Measurements from ENCODE around the gene TLCD2. TPM values are rescaled to one million over a fixed set of nuclear protein-coding genes. Genes with fewer than 3 reads are reported as not detected.
A peak's percentile ranks its signal among the peaks of the same experiment; 100 is the strongest.
"Not testable (repeated sequence)": the region's sequence is repeated elsewhere in the genome, so short reads cannot be mapped to it uniquely, and the experiment has no call there.

The TLCD2 gene
- total RNA-seq: 4.3 TPM

DNA sequence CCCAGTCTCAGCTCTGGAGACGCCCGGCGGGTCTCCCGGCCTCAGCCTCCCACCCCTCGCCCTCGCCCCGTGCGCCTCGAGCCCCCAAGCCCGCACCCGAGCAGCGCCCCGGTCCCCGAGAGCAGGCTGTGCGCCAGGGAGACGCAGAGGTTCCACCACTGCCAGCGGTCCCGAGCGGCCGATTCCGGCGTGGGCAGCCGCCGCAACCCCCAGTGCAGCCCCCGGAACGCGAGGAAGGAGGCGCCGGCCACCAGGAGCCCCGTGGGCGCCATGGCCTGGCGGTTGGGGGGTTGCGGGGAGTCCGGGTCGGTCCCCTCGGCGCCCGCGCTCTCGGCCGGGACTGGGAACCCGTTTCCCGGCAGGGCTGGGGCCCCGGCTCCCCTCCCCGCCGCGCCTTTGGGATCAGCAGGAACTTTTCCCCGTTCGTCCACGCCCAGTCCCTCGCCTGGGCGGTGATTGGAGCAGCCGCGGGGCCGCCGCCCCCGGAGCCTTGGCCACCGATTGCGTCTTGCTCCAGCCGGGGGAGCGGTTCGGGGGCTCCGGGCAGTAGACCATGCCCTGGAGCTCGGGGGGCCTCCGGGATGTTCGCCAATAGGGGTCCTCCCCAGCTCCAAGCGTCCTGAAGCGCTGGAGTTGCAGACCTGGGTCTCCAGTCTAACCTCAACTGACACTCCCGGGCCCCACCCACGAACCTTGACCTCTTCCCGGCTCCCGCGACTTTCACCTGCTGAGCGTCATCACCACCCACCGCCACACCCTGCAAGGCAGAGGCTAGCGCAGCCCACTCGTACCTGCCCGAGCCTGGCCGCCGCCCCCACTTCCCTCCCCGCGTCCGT is at the start of gene TLCD2:
Gene TLCD2 (minus strand): TSS at position 407 of the 836 bp plus-strand sequence. CDS start 135 bp downstream, at position 272.
- DNase-seq: peak; percentile 78

GRCh38 chr17:1759529-1759928 is 49.4 kb upstream of the TLCD2 start:
- no peak for DNase-seq

GRCh38 chr17:1758807-1759206 is 48.6 kb upstream of the TLCD2 start:
- no peak for DNase-seq

DNA sequence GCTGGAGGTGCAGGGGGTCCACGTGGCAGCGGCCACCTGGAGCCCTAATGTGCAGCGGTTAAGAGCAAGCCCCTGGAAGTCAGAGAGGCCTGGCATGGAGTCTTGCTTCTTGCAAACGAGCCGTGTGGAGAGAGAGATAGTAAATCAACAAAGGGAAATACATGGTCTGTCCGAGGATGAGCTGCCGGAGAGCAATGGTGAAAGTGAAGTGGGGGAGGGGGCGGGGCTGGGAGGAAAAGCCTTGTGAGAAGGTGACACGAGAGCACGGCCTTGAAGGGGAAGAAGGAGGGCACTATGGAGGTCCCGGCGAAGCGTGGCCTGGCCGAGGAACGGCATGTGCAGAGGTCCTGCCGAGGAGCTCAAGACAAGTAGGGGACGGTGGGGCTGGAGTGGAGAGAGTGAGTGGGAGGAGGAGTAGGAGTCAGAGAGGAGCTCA is 45.7 kb upstream of the TLCD2 start:
- DNase-seq: no peak

DNA sequence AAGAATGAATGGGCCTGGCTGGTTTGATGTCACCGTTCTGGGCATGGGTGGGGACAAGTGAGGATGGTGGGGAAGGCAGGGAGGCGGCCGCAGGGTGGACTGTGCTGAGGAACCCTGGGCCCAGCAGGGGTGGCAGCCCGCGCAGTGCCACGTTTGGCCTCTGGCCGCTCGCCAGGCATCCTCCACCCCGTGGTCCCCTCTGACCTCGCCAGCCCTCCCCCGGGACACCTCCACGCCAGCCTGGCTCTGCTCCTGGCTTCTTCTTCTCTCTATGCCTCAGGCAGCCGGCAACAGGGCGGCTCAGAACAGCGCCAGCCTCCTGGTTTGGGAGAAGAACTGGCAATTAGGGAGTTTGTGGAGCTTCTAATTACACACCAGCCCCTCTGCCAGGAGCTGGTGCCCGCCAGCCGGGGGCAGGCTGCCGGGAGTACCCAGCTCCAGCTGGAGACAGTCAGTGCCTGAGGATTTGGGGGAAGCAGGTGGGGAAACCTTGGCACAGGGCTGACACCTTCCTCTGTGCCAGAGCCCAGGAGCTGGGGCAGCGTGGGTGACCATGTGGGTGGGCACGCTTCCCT is 45.2 kb upstream of the TLCD2 start:
- DNase-seq: peak; percentile 88

- no peak for DNase-seq
Observed at GRCh38 chr17:1754430-1755112, 44.4 kb upstream of the TLCD2 start.

- DNase-seq: no peak
Observed at GRCh38 chr17:1753767-1754429, 43.7 kb upstream of the TLCD2 start.

GRCh38 chr17:1752425-1753262 is 42.5 kb upstream of the TLCD2 start:
- DNase-seq: no peak

DNA sequence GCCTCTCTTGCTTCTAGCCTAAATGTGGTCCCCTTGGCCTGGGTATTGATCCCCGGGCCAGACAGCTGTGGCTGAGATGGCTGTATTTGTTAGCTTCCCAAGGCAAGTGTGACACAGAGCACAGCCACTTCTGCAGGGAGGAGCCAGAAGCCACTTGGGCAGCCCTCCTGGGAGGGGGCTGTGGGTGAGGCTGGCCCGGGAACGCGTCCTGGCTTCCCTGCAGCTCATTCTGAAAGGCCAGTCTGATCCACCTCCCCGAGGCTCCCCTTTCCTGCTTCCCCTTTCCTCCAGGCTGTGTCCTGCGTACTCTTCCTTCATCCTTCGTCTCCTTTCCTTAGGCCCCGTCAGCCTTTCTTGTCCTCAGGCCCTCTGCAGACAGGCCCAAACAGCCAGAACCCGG is 40.5 kb upstream of the TLCD2 start:
- no peak for DNase-seq

GRCh38 chr17:1746975-1747543 is 36.9 kb upstream of the TLCD2 start:
- peak; percentile 63 for DNase-seq

DNA sequence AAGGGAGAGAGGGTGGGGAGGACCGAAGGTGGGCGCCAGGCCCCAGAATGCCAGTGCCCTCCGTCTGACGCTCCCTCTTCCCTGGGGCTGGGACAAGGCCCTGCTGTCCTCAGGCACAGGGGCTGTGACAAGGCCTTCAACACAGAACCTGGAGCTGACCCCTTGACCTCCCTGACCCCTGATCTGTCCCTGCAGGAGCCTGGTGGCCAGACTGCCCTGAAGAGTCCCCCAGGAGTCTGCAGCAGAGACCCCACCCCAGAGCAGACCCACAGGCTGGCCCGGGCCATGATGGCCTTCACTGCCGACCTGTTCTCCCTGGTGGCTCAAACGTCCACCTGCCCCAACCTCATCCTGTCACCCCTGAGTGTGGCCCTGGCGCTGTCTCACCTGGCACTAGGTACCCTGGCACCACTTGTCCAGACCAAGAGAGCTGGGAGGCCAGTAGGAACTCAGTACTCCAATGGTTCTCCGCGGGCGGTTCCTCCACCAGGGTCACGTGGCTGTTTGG is 35.4 kb upstream of the TLCD2 start:
- DNase-seq: no peak

DNA sequence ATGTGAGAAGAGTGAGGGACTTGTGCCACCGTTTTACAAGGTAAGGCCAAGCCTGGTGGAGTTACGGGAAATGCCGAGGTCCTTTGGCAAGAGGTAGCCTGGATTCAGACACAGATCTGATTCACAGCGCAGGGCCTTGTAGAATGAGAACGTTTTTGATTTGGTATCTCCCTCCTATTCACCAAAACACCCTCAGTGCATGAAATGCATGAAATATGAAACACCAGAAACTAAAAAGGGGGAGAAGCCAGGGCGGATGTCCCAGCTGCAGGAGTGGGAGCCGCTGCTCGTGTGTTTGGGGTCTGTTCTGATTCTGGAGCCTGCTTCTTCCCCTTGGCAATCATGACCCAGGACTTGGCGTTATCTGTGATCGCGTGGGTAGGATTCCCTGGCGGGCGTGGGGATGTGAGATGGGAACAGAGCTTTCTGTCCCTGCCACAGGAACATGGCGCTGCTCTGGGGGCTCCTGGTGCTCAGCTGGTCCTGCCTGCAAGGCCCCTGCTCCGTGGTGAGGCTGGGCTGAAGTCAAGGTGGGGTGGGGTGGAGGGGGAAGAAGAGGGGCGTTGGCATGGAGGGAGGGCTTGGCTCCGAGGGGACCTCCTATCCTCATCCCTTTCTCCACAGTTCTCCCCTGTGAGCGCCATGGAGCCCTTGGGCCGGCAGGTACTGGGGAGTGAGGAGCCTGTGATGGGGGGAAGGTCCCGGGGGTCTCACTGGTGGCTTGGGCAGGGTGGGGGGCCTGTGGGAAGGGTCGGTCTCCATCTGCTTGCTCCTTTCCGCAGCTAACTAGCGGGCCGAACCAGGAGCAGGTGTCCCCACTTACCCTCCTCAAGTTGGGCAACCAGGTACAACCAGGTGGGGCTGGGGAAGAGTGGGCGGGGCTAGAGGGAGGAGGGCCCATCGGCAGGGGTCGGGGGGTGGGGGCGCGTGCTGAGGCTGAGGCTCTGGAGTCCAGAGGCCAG is 34.7 kb upstream of the TLCD2 start:
- DNase-seq: no peak

- no peak for DNase-seq
Observed at GRCh38 chr17:1743088-1743439, 32.9 kb upstream of the TLCD2 start.

- DNase-seq: no peak
Observed at GRCh38 chr17:1742371-1743087, 32.4 kb upstream of the TLCD2 start, which contains the start of gene SERPINF2. Gene SERPINF2, plus strand, starts transcription at chr17:1742871. Its CDS starts 2,125 bp downstream, at chr17:1744996.

GRCh38 chr17:1741899-1742298 is 31.7 kb upstream of the TLCD2 start:
- not testable (repeated sequence) for DNase-seq

DNA sequence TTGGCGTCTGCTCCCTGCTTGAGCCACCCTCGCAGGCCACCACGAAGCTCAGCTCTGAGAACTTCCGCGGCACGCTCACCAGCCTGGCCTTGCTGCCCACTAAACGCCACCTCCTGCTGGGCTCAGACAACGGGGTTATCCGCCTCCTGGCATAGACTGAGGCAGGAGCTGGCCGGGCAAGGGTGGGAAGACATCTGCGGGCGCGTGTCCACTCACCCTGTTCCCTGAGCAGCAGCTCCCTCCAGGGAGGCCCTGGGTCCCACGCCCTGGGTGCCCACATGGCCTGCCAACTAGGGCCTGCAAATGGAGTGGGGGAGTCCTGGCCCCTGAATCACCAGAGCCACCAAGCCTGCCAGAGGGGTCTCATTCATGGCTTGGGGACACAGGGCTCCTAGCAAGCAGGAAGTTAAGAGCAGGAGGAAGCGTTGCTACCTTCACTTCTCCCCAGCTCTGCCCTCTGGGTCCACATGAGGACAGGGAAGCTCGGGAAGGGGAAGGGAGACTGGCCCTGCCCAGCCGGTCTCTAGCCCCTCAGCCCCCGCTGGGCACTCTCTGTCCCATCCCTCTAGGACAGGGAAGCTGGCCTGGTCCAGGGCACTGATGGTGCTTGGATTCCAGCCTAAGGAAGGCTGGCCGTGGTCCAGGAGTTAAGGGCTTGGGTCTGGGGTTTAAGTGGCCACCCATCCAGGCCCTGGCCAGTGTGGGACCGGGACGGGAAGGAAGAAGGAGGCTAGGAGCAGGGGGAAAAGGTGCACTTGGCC is 27.5 kb upstream of the TLCD2 start:
- DNase-seq: no peak

- peak; percentile 77 for DNase-seq
Observed at GRCh38 chr17:1736348-1737281, 26.4 kb upstream of the TLCD2 start.

All from tongue (tissue), 2 donors.